C4-2B (cell line): ENCODE measurements around the gene FRMPD1.

Source experiments
- H3K27ac ChIP-seq: fragments of 450-650 bp; 2 replicates; pipeline ENCODE4 v1.5.1; 2017
- ZFX ChIP-seq: fragments of 450-650 bp; IDR thresholded peaks from 2 replicates; pipeline ENCODE4 v1.6.1; 2017
- TF ChIP-seq, protein P1 (sequence below): fragments of 450-650 bp; conservative IDR thresholded peaks from 2 replicates; pipeline ENCODE4 v1.5.1; 2017; ENCODE audit warnings: mild to moderate bottlenecking

Gene FRMPD1

DNA sequence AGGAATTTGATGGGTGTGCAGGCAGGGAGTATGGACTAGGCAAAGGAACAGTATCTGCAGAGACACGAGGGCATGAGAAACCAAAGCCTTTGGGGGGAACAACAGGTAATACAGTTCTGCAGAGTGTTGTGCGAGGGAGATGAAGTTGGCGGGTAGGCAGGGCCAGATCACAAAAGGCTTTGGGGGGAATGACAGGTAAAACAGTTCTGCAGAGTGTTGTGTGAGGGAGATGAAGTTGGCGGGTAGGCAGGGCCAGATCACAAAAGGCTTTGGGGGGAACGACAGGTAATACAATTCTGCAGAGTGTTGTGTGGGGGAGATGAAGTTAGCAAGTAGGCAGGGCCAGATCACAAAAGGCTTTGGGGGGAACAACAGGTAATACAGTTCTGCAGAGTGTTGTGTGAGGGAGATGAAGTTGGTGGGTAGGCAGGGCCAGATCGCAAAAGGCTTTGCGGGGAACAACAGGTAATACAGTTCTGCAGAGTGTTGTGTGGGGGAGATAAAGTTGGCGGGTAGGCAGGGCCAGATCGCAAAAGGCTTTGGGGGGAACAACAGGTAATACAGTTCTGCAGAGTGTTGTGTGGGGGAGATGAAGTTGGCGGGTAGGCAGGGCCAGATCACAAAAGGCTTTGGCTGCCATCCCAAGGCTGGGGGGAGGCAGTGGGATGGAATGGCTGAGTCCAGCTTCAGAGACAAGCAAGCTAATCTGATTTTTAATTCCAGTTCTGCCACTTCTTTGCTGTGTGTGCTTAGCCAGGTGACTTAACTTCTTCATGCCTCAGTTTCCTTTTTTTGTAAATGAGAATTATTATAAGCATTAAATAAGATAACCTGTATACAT is 33.0 kb downstream of the FRMPD1 start:
- no peak overlapping the region for H3K27ac ChIP-seq
- TF ChIP-seq, protein P1, sequence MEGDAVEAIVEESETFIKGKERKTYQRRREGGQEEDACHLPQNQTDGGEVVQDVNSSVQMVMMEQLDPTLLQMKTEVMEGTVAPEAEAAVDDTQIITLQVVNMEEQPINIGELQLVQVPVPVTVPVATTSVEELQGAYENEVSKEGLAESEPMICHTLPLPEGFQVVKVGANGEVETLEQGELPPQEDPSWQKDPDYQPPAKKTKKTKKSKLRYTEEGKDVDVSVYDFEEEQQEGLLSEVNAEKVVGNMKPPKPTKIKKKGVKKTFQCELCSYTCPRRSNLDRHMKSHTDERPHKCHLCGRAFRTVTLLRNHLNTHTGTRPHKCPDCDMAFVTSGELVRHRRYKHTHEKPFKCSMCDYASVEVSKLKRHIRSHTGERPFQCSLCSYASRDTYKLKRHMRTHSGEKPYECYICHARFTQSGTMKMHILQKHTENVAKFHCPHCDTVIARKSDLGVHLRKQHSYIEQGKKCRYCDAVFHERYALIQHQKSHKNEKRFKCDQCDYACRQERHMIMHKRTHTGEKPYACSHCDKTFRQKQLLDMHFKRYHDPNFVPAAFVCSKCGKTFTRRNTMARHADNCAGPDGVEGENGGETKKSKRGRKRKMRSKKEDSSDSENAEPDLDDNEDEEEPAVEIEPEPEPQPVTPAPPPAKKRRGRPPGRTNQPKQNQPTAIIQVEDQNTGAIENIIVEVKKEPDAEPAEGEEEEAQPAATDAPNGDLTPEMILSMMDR = no peak
- no peak for TF ChIP-seq ZFX

DNA sequence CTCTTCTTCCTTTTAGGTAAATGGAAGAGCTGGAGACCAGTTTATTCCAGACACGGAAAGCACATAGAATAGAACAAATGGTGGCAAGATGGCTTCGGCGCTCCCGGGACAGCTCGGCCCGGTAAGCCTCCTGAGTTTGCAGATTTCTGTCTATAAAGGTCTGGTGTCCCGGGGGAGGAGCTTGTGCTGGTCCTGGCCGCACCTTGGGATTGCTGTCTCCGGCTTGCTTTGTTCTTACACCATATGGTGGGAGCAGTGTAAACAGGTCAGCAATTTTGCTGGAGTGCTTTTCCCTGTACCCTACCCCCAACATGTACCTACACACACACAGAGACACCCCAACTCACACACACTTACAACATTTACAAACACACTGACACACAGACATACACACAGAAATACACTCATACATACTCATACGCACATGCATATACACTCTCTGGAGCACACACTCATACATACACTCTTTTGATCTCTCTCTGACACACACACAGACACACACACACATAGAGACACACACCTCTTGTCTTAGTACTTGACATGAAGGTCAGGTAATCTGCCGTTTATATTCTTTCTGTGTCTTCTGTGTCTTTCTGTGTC is 42.0 kb downstream of the FRMPD1 start:
- H3K27ac ChIP-seq = no peak overlapping the region

DNA sequence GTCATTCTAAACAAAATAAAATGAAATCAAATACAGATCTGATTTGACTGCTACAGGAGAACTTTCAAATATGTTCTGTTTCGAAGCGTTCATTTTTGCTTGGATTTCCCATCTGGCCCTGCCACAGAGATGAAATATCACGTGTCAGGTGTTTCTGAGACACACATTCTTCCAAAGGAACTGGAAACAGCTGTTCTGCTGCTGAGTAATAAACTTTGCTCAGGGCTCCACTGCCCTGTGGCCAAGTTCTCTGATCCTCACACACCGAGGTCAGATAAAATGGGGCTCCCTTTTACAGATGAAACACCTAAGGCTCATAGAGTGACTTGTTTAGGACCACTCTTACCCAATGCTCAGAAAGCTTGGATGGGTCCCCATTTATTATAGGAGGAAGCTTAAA is 42.5 kb downstream of the FRMPD1 start:
- TF ChIP-seq, protein P1 = no peak
- no peak for TF ChIP-seq ZFX
- no peak overlapping the region for H3K27ac ChIP-seq

More for the DNA sequence above, 42.0 kb downstream of the FRMPD1 start:
- no peak for TF ChIP-seq ZFX
- TF ChIP-seq, protein P1 = no peak

DNA sequence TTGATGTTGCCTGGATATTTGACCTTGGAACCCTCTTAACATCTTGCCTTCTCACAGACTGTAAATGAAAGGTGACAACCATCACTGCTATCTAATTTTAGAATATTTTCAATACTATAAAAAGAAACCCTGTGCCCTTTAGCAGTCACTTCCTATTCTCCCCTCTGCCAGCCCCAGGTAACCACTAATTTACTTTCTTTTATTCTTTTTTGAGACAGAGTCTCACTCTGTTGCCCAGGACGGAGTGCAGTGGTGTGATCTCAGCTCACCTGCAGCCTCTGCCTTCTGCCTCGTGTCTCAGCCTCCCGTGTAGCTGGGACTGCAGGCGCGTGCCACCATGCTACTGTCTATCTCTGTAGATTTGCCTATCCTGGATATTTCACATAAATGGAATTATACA is 43.6 kb downstream of the FRMPD1 start:
- TF ChIP-seq ZFX = no peak
- TF ChIP-seq, protein P1 = no peak
- H3K27ac ChIP-seq = no peak overlapping the region

DNA sequence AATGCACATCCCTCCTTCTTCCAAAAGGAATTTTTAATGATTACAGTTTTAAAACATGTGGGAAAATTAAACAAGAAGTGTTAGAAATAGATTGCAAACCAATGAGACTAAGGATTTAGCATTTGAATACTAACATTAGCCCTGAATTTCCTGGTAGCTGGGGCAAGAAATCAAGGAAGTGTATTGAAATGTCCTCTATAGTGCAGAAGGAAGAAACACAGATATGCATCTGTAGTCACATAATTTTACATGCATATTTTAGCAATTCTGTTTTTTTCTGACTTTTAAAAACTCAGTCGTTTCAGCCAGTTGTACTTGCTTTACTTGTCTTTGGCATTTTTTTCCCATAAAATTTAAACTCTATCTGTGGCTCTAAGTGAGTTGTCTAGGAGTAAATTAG is 45.8 kb downstream of the FRMPD1 start:
- H3K27ac ChIP-seq = no peak overlapping the region
- TF ChIP-seq, protein P1 = no peak
- no peak for TF ChIP-seq ZFX

DNA sequence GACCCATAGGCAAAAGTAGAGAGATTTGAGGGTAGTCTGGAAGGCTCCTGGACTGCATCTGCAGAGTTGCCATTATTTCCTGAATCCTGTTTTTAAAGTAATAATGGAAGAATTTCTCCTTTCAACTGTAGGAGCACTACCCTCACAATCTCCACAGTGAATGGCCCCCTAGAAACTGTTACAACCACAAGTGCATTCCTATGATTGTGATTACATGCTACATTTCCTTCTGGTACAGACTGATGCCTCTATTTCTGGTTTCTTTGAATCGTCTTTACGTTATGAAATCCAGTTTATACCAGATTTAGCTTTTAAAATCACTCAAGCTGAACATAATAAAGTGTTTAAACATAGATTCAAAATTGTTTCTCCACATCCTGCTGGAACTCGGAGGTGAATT is 49.4 kb downstream of the FRMPD1 start:
- TF ChIP-seq, protein P1 = no peak
- no peak for TF ChIP-seq ZFX
- H3K27ac ChIP-seq = no peak overlapping the region

DNA sequence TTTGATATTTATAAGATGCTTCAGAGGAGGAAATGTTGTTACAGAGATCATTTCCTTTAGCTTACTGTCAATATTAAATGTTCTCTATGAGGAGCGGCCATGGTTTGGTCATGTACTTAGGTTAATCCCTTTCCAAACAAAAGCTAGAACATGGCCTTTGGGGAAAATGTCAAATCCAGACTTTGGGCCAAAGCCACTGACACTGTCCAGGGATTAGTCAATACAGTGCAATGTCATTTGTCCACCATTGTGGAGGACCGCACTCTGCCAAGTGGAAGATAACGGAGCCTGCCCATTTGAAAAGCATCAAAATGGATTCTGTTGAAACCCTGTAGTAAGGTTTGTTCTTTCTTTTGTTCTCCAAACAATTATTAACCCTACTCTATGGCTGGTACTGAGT is 50.1 kb downstream of the FRMPD1 start:
- no peak overlapping the region; the same call in 1 of the 2 replicates for H3K27ac ChIP-seq
- TF ChIP-seq ZFX = no peak
- TF ChIP-seq, protein P1 = no peak
